ENCODE results near the gene KDM3A.

KDM3A gene

GRCh38 chr2:86398500-86399474 is 42.4 kb upstream of the KDM3A start:
- DNase-seq (ENCODE audit: insufficient read length, low spot score), result no peak
- FAIRE-seq, result no peak
- no peak for TF ChIP-seq CTCF (IDR thresholded peaks at IDR 0.05; ENCODE audit: insufficient read depth, missing control alignments)

GRCh38 chr2:86400321-86400720 is 40.9 kb upstream of the KDM3A start:
- FAIRE-seq (no peak), DNase-seq (ENCODE audit: insufficient read length, low spot score) (no peak)
- no peak for TF ChIP-seq CTCF (IDR thresholded peaks at IDR 0.05; ENCODE audit: insufficient read depth, missing control alignments)

GRCh38 chr2:86410581-86410980 is 30.6 kb upstream of the KDM3A start:
- TF ChIP-seq CTCF (IDR thresholded peaks at IDR 0.05; ENCODE audit: insufficient read depth, missing control alignments), result no peak
- no peak for FAIRE-seq

GRCh38 chr2:86411396-86411795 is 29.8 kb upstream of the KDM3A start:
- DNase-seq (ENCODE audit: insufficient read length, low spot score), result no peak
- TF ChIP-seq CTCF (IDR thresholded peaks at IDR 0.05; ENCODE audit: insufficient read depth, missing control alignments), result no peak
- no peak for FAIRE-seq

More at GRCh38 chr2:86410581-86410980, 30.6 kb upstream of the KDM3A start:
- DNase-seq (ENCODE audit: insufficient read length, low spot score), result no peak

- DNase-seq (ENCODE audit: insufficient read length, low spot score), result no peak
- TF ChIP-seq CTCF (IDR thresholded peaks at IDR 0.05; ENCODE audit: insufficient read depth, missing control alignments), result no peak
- no peak for FAIRE-seq
These were observed 29.2 kb upstream of the KDM3A start for GRCh38 chr2:86412007-86412406.

GRCh38 chr2:86413296-86414094 is 27.7 kb upstream of the KDM3A start:
- FAIRE-seq, result no peak
- TF ChIP-seq CTCF (IDR thresholded peaks at IDR 0.05; ENCODE audit: insufficient read depth, missing control alignments), result no peak
- no peak for DNase-seq (ENCODE audit: insufficient read length, low spot score)

Measured in D721Med (cell line).